CMK (cell line): Measurements from ENCODE around the gene RIMOC1.
"Not testable (repeated sequence)": the region's sequence is repeated elsewhere in the genome, so short reads cannot be mapped to it uniquely, and the experiment has no call there.

Experiments used
- DNase-seq: peaks from one replicate; pipeline ENCODE4 v3.0.0-alpha.2; 2010; ENCODE audit warnings: low read depth

The RIMOC1 gene

GRCh38 chr5:41891066-41891707 lies 13.0 kb upstream of the RIMOC1 start:
- DNase-seq: no peak

- no peak for DNase-seq
These were observed 12.1 kb upstream of the RIMOC1 start for GRCh38 chr5:41892031-41892430.

GRCh38 chr5:41893074-41893851 lies 10.9 kb upstream of the RIMOC1 start:
- no peak for DNase-seq

GRCh38 chr5:41896230-41896629 lies 7.9 kb upstream of the RIMOC1 start:
- DNase-seq: no peak

GRCh38 chr5:41903382-41903891 lies 707 bp upstream of the RIMOC1 start:
- DNase-seq: no peak

GRCh38 chr5:41906151-41906550 lies 2.0 kb downstream of the RIMOC1 start:
- no peak for DNase-seq

- DNase-seq: no peak
These were observed 4.4 kb downstream of the RIMOC1 start for GRCh38 chr5:41908374-41909079.

- DNase-seq: no peak
These were observed 14.0 kb downstream of the RIMOC1 start for GRCh38 chr5:41918105-41918504.

GRCh38 chr5:41921166-41921565 lies 17.0 kb downstream of the RIMOC1 start:
- DNase-seq: no peak

- DNase-seq: no peak
These were observed 17.7 kb downstream of the RIMOC1 start for GRCh38 chr5:41921874-41922273.

- DNase-seq: no peak
These were observed 20.4 kb downstream of the RIMOC1 start for GRCh38 chr5:41924526-41924871.

GRCh38 chr5:41924872-41925554 lies 20.9 kb downstream of the RIMOC1 start, which contains the start of gene FBXO4:
Gene FBXO4 (plus strand): TSS chr5:41925281. CDS start chr5:41925310, 29 bp downstream.
- peak; percentile 80 for DNase-seq

- DNase-seq: peak; percentile 4
These were observed 21.4 kb downstream of the RIMOC1 start for GRCh38 chr5:41925555-41925951.

GRCh38 chr5:41927604-41928003 lies 23.5 kb downstream of the RIMOC1 start:
- no peak for DNase-seq

GRCh38 chr5:41929035-41929434 lies 24.9 kb downstream of the RIMOC1 start:
- no peak for DNase-seq

- DNase-seq: no peak
These were observed 28.6 kb downstream of the RIMOC1 start for GRCh38 chr5:41932770-41933169.

GRCh38 chr5:41935544-41935943 lies 31.4 kb downstream of the RIMOC1 start:
- DNase-seq: no peak

GRCh38 chr5:41940641-41941040 lies 36.5 kb downstream of the RIMOC1 start:
- no peak for DNase-seq

- DNase-seq: not testable (repeated sequence)
These were observed 41.3 kb downstream of the RIMOC1 start for GRCh38 chr5:41945332-41945955.

GRCh38 chr5:41951224-41951623 lies 47.1 kb downstream of the RIMOC1 start:
- no peak for DNase-seq
